HepG2 (cell line): ENCODE measurements around the gene GAS2L2. TPM values are rescaled to one million over a fixed set of nuclear protein-coding genes. Genes with fewer than 3 reads are reported as not detected.

Experiments used
- CEBPZ ChIP-seq: IDR thresholded peaks from 2 replicates; pipeline ENCODE4 v1.6.1; 2012; ENCODE audit warnings: low read length, improper control_type of control experiment
- DRAP1 ChIP-seq: IDR thresholded peaks from 2 replicates; pipeline ENCODE4 v1.6.1; 2016; ENCODE audit warnings: missing genetic modification reagents, missing compliant biosample characterization
- FOXJ3 ChIP-seq: sonication (generic); formaldehyde crosslinking; IDR thresholded peaks from 2 replicates; pipeline ENCODE4 v1.4.0; 2020; ENCODE audit warnings: missing genetic modification reagents, mild to moderate bottlenecking, borderline replicate concordance
- HMGXB3 ChIP-seq: sonication (generic); formaldehyde crosslinking; IDR thresholded peaks from 2 replicates; pipeline ENCODE4 v1.4.0; 2020; ENCODE audit warnings: missing genetic modification reagents, borderline replicate concordance
- MAFF ChIP-seq: IDR thresholded peaks from 2 replicates; pipeline ENCODE4 v1.6.1; 2011; ENCODE audit warnings: low read depth, low read length, improper control_type of control experiment
- MEIS2 ChIP-seq: sonication (generic); formaldehyde crosslinking; IDR thresholded peaks from 2 replicates; pipeline ENCODE4 v1.9.0; 2021; ENCODE audit warnings: mild to moderate bottlenecking, missing genetic modification reagents
- NCOA2 ChIP-seq: sonication (generic); formaldehyde crosslinking; IDR thresholded peaks from 2 replicates; pipeline ENCODE4 v1.8.0; 2022; ENCODE audit warnings: inconsistent platforms
- NFYB ChIP-seq: sonication (generic); formaldehyde crosslinking; IDR thresholded peaks from 2 replicates; pipeline ENCODE4 v1.4.0; 2020; ENCODE audit warnings: missing genetic modification reagents
- RFXAP ChIP-seq: sonication (generic); formaldehyde crosslinking; IDR thresholded peaks from 2 replicates; pipeline ENCODE4 v1.4.0; 2020; ENCODE audit warnings: missing genetic modification reagents, borderline replicate concordance
- ZBTB7A ChIP-seq: sonication (generic); formaldehyde crosslinking; IDR thresholded peaks from 2 replicates; pipeline ENCODE4 v1.8.0; 2022; ENCODE audit warnings: mild to moderate bottlenecking, missing genetic modification reagents
- ZNF530 ChIP-seq: sonication (generic); formaldehyde crosslinking; IDR thresholded peaks from 2 replicates; pipeline ENCODE4 v1.5.0; 2020; ENCODE audit warnings: low read depth, mild to moderate bottlenecking, missing genetic modification reagents
- polyA plus RNA-seq, 8 experiments: library from polyadenylated mRNA; depleted of rRNA in 3 of 8; stranded (reverse) in 7 of 8; unstranded in 1 of 8; fragments of >200 nt; fragmentation: Illumina TruSeq in 4 of 8; extraction: Trizol in 4 of 8; gene quantifications; 2 replicates each; pipeline versions ENCODE4 v1.2.1 to v1.2.3, GENCODE V29; 2011 to 2016; ENCODE audit warnings: low read depth in 4 of 8, missing spikeins in 1 of 8, mixed read lengths in 1 of 8; ENCODE audit not compliant: insufficient read depth in 1 of 8
- total RNA-seq, 5 experiments: library from RNA; depleted of rRNA; stranded (reverse); fragments of >200 nt; fragmentation: Illumina TruSeq; extraction: Trizol; gene quantifications; 2 replicates each; pipeline ENCODE4 v1.2.3, GENCODE V29; 2016; ENCODE audit warnings: low read depth in 1 of 5
- TF ChIP-seq, protein P1 (sequence below): sonication (generic); formaldehyde crosslinking; IDR thresholded peaks from 2 replicates; pipeline ENCODE4 v1.8.0; 2022; ENCODE audit warnings: missing genetic modification reagents, mild to moderate bottlenecking, borderline replicate concordance
- TF ChIP-seq, protein P2 (sequence below): sonication (generic); formaldehyde crosslinking; IDR thresholded peaks from 2 replicates; pipeline ENCODE4 v1.4.0; 2020; ENCODE audit warnings: missing genetic modification reagents, borderline replicate concordance

Gene GAS2L2
- total and polyA plus RNA-seq, 2 of the 13 experiments (the other 11 are each of a cell fraction or from before 2014, with no cell fraction given), result not detected

- TF ChIP-seq NFYB (CRISPR knock-in tag) (no peak; the same call in 1 of the 2 replicates), DRAP1 (peak; percentile 17; the same call in 1 of the 2 replicates), ZBTB7A (CRISPR knock-in tag) (no peak; the same call in 1 of the 2 replicates), ZNF530 (no peak), MEIS2 (CRISPR knock-in tag) (peak; percentile 47; the same call in 1 of the 2 replicates), NCOA2 (CRISPR knock-in tag) (0 out of 2 replicates have a peak, but pooled peaks have one; percentile 21), HMGXB3 (CRISPR knock-in tag) (no peak), FOXJ3 (CRISPR knock-in tag) (0 out of 2 replicates have a peak, but pooled peaks have one; percentile 33), RFXAP (CRISPR knock-in tag) (0 out of 2 replicates have a peak, but pooled peaks have one; percentile 60), CEBPZ (no peak), MAFF (no peak)
- TF ChIP-seq, protein P1, sequence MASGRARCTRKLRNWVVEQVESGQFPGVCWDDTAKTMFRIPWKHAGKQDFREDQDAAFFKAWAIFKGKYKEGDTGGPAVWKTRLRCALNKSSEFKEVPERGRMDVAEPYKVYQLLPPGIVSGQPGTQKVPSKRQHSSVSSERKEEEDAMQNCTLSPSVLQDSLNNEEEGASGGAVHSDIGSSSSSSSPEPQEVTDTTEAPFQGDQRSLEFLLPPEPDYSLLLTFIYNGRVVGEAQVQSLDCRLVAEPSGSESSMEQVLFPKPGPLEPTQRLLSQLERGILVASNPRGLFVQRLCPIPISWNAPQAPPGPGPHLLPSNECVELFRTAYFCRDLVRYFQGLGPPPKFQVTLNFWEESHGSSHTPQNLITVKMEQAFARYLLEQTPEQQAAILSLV (CRISPR knock-in tag), result peak; percentile 41; the same call in 1 of the 2 replicates
- TF ChIP-seq, protein P2, sequence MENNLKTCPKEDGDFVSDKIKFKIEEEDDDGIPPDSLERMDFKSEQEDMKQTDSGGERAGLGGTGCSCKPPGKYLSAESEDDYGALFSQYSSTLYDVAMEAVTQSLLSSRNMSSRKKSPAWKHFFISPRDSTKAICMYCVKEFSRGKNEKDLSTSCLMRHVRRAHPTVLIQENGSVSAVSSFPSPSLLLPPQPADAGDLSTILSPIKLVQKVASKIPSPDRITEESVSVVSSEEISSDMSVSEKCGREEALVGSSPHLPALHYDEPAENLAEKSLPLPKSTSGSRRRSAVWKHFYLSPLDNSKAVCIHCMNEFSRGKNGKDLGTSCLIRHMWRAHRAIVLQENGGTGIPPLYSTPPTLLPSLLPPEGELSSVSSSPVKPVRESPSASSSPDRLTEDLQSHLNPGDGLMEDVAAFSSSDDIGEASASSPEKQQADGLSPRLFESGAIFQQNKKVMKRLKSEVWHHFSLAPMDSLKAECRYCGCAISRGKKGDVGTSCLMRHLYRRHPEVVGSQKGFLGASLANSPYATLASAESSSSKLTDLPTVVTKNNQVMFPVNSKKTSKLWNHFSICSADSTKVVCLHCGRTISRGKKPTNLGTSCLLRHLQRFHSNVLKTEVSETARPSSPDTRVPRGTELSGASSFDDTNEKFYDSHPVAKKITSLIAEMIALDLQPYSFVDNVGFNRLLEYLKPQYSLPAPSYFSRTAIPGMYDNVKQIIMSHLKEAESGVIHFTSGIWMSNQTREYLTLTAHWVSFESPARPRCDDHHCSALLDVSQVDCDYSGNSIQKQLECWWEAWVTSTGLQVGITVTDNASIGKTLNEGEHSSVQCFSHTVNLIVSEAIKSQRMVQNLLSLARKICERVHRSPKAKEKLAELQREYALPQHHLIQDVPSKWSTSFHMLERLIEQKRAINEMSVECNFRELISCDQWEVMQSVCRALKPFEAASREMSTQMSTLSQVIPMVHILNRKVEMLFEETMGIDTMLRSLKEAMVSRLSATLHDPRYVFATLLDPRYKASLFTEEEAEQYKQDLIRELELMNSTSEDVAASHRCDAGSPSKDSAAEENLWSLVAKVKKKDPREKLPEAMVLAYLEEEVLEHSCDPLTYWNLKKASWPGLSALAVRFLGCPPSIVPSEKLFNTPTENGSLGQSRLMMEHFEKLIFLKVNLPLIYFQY (CRISPR knock-in tag), result peak; percentile 40; the same call in 1 of the 2 replicates
Observed at GRCh38 chr17:35764123-35764991, 11.3 kb upstream of the GAS2L2 start (continued).
